ENCODE data around the gene JAG2.

The JAG2 gene

GRCh38 chr14:105203057-105203531 is 34.5 kb upstream of the JAG2 start:
- DNase-seq, result peak; percentile 73

GRCh38 chr14:105201925-105202513 is 33.4 kb upstream of the JAG2 start:
- DNase-seq, result peak; percentile 63

GRCh38 chr14:105201156-105201924 is 32.8 kb upstream of the JAG2 start:
- no peak for DNase-seq

- no peak for DNase-seq
Observed at GRCh38 chr14:105200641-105201040, 32.1 kb upstream of the JAG2 start.

GRCh38 chr14:105200074-105200473 is 31.5 kb upstream of the JAG2 start:
- no peak for DNase-seq

- DNase-seq, result no peak
Observed at GRCh38 chr14:105199093-105199492, 30.5 kb upstream of the JAG2 start.

- DNase-seq, result no peak
Observed at GRCh38 chr14:105198588-105198987, 30.0 kb upstream of the JAG2 start.

GRCh38 chr14:105197211-105197641 is 28.6 kb upstream of the JAG2 start:
- peak; percentile 68 for DNase-seq

GRCh38 chr14:105196265-105196960 is 27.8 kb upstream of the JAG2 start:
- DNase-seq, result no peak

GRCh38 chr14:105195522-105196264 is 27.1 kb upstream of the JAG2 start:
- peak; percentile 17 for DNase-seq

- DNase-seq, result no peak
Observed at GRCh38 chr14:105195051-105195450, 26.5 kb upstream of the JAG2 start.

GRCh38 chr14:105193916-105194782 is 25.6 kb upstream of the JAG2 start:
- DNase-seq, result no peak

GRCh38 chr14:105192866-105193731 is 24.5 kb upstream of the JAG2 start:
- peak; percentile 47 for DNase-seq

GRCh38 chr14:105187935-105188524 is 19.5 kb upstream of the JAG2 start:
- no peak for DNase-seq

- DNase-seq, result no peak
Observed at GRCh38 chr14:105187116-105187515, 18.5 kb upstream of the JAG2 start.

- DNase-seq, result no peak
Observed at GRCh38 chr14:105185973-105186372, 17.4 kb upstream of the JAG2 start.

GRCh38 chr14:105185001-105185400 is 16.4 kb upstream of the JAG2 start:
- DNase-seq, result no peak

GRCh38 chr14:105184461-105184860 is 15.9 kb upstream of the JAG2 start:
- no peak for DNase-seq

GRCh38 chr14:105182296-105183020 is 13.9 kb upstream of the JAG2 start:
- DNase-seq, result no peak

All from suppressor macrophage treated with lipopolysaccharide for 4 hours (primary cell).